Head of caudate nucleus (tissue), 42 donors: ENCODE results near the gene KIF25.
A peak's percentile ranks its signal among the peaks of the same experiment; 100 is the strongest.
"Not testable (repeated sequence)": the region's sequence is repeated elsewhere in the genome, so short reads cannot be mapped to it uniquely, and the experiment has no call there.

Source experiments
- DNase-seq, 42 donors: peaks; one replicate each; pipeline versions ENCODE4 v3.0.0 to v3.0.0-alpha.2; 2020 to 2021; ENCODE audit warnings: mixed read lengths in 7 of 42
- intact Hi-C: fragments of 100-400 bp; cut with DNase I; formaldehyde crosslinking; loops from one replicate; pipeline ENCODE4 v1.15.0; 2022

KIF25 gene

DNA sequence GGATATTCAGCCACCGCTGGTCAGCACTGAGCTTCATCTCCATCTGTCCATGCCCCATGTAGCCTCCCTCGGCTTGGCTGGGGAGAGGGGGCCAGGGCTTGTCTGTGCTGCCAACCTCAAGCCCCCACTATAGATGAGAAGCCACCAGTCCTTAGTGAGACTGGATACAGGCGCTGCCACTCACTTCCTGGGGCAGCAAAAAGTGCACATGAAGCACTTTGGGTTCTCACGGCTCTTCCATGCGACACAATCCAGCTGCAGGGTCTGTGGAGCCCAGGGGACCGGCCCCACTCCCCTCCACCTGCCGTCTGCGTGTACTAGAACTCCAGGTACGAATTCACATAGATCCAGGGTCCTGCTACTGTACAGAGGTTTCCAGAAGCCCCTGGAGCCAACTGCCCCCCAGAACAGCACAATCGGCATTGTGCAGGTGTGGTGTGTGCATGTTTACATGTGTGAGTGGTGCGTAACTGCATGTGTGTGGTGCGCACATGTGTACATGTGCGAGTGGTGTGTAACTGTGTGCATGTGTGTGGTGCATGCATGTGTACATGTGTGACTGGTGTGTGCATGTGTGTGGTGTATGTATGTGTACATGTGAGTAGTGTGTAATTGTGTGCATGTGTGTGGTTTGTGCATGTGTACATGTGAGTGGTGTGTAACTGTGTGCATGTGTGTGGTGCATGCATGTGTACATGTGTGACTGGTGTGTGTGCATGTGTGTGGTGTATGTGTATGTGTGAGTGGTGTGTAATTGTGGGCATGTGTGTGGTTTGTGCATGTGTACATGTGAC lies 76.7 kb downstream of the KIF25 start:
- intact Hi-C loops = no loop called here
- DNase-seq = no peak

DNA sequence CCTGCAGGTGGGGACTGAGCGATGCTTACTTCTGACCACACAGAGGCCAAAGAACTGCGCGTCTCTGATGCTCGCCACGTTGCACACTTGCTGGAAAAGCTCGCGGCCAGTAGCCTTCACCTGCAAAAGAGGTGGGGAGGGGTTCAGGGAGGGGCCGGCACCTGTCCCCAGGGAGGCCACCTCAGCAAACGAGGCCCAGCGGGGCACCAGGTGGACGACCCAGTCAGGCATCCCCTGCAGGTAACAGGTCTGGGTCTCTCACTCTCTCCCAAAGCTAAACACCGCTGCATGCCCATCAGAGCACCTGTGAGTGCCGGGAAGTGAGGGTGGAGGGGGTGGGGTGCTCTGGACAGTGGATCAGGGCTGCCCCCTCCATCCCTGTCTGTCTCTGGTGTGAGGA lies 77.7 kb downstream of the KIF25 start:
- DNase-seq = no peak
- intact Hi-C loops = no loop called here

- DNase-seq = no peak
- intact Hi-C loops = no loop called here
Observed at GRCh38 chr6:168075787-168076202, 78.3 kb downstream of the KIF25 start.

DNA sequence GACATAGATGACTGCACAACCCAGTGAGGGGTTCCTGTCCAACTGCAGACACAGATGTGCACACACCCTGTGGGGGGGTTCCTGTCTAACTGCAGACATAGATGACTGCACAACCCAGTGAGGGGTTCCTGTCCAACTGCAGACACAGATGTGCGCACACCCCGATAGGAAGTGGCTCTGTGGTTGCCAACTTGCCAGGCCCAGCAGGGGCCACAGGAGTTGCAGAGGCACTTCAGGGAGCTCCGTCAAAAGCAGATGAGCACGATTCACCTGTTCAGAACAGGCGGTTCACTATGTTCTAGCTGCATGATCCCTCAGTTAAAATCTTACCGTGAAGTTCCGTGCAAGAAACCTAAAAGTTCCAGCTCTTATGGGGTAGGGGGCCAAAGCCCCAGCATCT lies 79.9 kb downstream of the KIF25 start:
- DNase-seq, intact Hi-C loops: not testable (repeated sequence)

DNA sequence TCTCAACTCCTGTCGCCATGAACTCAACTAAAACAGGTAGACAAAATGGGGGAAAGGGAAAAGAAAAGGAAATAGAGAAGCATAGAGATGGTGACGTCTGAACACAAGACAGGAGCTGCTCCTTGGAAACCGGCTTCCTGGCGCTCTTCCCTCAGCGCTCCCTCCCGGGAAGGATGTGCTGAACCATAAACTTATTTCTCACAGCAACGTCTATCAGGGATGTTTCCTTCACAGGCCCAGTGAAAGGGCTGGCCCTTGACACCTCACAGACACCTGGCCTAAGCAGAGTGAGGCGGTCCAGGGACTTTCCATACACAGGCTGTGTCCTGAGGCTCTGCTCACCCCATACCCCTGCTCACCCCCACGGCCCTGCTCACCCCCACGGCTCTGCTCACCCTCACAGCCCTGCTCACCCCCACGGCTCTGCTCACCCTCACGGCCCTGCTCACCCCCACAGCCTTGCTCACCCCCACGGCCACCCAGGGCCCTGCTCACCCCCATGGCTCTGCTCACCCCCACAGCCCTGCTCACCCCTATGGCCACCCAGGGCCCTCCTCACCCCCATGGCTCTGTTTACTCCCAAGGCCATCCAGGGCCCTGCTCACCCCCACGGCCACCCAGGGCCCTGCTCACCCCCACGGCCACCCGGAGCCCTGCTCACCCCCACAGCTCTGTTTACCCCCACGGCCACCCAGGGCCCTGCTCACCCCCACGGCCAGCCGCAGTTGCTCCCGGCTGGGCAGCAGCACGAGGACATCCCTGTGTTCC lies 80.9 kb downstream of the KIF25 start:
- no peak for DNase-seq
- intact Hi-C loops = no loop called here

GRCh38 chr6:168078943-168079405 lies 81.5 kb downstream of the KIF25 start, which contains the start of gene FRMD1:
Gene FRMD1, minus strand, starts transcription at chr6:168079212. Its CDS starts 118 bp downstream, at chr6:168079094.
- intact Hi-C loops = no loop called here

GRCh38 chr6:168080393-168081077 lies 83.1 kb downstream of the KIF25 start:
- intact Hi-C loops = no loop called here
- DNase-seq = no peak

More at GRCh38 chr6:168078943-168079405, 81.5 kb downstream of the KIF25 start, which contains the start of gene FRMD1:
- no peak for DNase-seq

- DNase-seq = no peak
Observed at GRCh38 chr6:168081858-168082546, 84.5 kb downstream of the KIF25 start.

DNA sequence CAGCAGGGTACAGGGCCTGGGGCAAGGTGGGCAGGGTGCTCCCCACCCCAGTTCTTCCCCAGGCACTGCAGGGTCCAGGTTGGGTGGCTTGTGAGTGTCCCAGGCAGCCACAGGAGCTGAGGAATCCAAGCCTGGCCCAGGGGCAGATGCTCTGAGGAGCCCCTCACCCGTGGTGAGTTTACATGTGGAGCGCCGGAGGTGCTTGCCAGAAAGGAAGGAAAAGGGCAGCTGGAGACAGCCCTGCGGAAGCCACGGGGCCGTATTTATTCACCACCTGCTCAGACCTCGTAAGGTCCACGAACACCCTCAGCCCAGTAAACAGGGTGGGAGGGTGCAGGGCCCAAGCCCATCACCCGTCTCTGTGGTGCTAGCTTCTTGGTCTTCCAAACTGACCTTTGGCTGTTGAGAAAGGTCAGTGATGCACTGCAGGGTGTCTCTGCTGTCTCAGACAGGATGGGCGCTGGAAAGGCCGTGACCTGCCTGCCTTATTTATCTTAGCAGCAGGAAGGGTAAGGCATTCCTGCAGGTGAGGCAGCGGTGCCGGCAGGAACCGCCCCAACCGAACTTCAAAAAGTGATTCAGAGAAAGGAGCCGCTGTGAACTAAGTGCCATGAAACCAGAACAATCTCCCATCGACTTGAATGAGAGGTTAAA lies 85.5 kb downstream of the KIF25 start:
- DNase-seq = no peak

More at GRCh38 chr6:168081858-168082546, 84.5 kb downstream of the KIF25 start:
- intact Hi-C loops = no loop called here

DNA sequence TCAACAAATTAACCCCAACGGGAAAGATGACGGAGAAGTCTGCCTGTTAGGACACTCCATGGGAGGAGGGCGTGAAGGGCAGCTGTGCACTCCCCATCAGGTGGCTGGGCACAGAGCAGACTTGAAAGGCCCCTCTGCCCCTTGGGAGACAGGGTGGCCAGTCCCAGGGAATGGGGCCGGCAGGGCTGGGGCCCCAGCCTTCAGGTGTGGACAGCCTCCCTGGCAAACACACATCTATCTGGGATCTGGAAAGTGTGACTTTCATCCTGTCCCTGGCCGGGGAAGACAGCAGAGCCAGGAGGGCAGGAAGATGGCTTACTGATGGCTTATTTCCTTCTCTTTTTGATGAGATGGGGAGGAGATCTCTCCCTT lies 86.0 kb downstream of the KIF25 start:
- DNase-seq = no peak
- intact Hi-C loops = no loop called here

More for the DNA sequence above, 85.5 kb downstream of the KIF25 start:
- intact Hi-C loops = no loop called here

- DNase-seq = no peak
- intact Hi-C loops = no loop called here
Observed at GRCh38 chr6:168084465-168085160, 87.1 kb downstream of the KIF25 start.

- DNase-seq = no peak
- intact Hi-C loops = no loop called here
Observed at GRCh38 chr6:168086066-168086465, 88.6 kb downstream of the KIF25 start.

GRCh38 chr6:168086616-168087015 lies 89.1 kb downstream of the KIF25 start:
- intact Hi-C loops = no loop called here
- no peak for DNase-seq

- intact Hi-C loops = no loop called here
- no peak for DNase-seq
Observed at GRCh38 chr6:168087436-168088160, 90.1 kb downstream of the KIF25 start.

DNA sequence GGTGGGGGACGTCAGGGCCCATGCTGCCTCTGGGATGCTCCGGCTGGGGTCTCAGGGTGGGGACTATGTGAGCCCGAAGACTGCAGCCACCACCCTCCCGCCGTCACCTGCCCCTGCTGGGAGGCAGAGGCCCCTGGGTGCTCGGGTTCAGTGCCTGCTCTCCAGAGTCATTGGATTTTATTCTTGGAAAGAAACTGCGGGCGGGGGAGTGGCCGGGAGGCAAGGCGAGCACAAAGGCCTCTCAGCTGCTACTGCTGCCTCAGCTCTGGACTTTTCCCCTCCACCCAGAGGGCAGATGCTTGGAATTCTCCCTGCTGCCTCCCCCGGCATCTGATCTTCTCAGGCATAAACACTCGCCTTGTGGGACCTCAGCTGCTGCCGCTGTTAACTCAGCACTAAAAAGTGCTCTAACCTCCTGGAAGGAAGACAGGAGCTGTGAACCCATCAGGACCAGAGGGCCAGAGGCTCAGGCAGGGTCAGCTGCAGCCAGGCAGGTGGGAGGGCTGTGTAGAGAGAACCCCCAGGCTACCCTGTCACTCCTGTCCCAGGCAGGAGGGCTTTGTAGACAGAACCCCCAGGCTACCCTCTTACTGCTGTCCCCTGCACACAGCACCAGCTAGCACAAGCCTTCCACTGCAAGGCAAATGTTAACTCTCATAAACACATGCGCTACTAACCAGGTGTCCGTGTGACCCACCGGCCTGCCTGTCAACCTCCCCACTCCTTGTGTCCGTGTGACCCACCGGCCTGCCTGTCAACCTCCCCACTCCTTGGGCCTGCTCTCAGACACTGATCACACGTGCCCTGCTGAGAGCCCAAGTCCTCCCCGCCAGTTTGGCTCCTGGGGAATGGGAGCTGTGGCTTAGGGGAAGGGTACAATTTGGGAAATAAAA lies 90.9 kb downstream of the KIF25 start:
- intact Hi-C loops = no loop called here

More for the DNA sequence above, 90.9 kb downstream of the KIF25 start:
- peak in 16 of 42 donors; percentile 4 to 57 (median 24) for DNase-seq
